Gastrocnemius medialis (tissue), 4 donors: ENCODE results near the gene GLYR1. TPM values are rescaled to one million over a fixed set of nuclear protein-coding genes. Genes with fewer than 3 reads are reported as not detected.
A peak's percentile ranks its signal among the peaks of the same experiment; 100 is the strongest.

Source experiments
- ATAC-seq, 2 donors: fragments of 150-250 bp; one replicate each; pipeline ENCODE4 v1.9.1; 2016
- DNase-seq, 2 donors: peaks; one replicate each; pipeline ENCODE4 v3.0.0-alpha.2; 2019
- H3K27ac ChIP-seq, 4 donors: fragments of 200-600 bp; sonication (generic); 1 replicate in 1 of 4; 2 replicates in 3 of 4; pipeline ENCODE4 v1.5.1; 2016 to 2018; ENCODE audit warnings: mild to moderate bottlenecking in 2 of 4, moderate library complexity in 1 of 4
- H3K27me3 ChIP-seq, 3 donors: fragments of 200-600 bp; sonication (generic) in 2 of 3; 1 replicate in 1 of 3; 2 replicates in 2 of 3; pipeline versions ENCODE4 v1.5.1 to v1.6.0; 2016 to 2019; ENCODE audit warnings: mild to moderate bottlenecking in 1 of 3, moderate library complexity in 1 of 3
- H3K36me3 ChIP-seq, 2 donors: fragments of 200-600 bp; sonication (generic) in 1 of 2; one replicate each; pipeline ENCODE4 v1.5.1; 2017 to 2018
- H3K4me1 ChIP-seq, 2 donors: fragments of 200-600 bp; sonication (generic) in 1 of 2; one replicate each; pipeline ENCODE4 v1.5.1; 2016 to 2017; ENCODE audit warnings: mild to moderate bottlenecking in 2 of 2
- H3K4me3 ChIP-seq, 4 donors: fragments of 200-600 bp; sonication (generic) in 3 of 4; 1 replicate in 1 of 4; 2 replicates in 3 of 4; pipeline ENCODE4 v1.5.1; 2016 to 2019; ENCODE audit warnings: mild to moderate bottlenecking in 2 of 4
- H3K9me3 ChIP-seq, 3 donors: fragments of 200-600 bp; sonication (generic) in 2 of 3; 1 replicate in 1 of 3; 2 replicates in 2 of 3; pipeline ENCODE4 v1.5.1; 2016 to 2019
- CTCF ChIP-seq, 5 experiments: fragments of 450-650 bp in 3 of 5; fragments of 200-600 bp in 2 of 5; sonication (generic) in 2 of 5; IDR thresholded peaks in 4 of 5; conservative IDR thresholded peaks in 1 of 5; 1 replicate in 4 of 5; 2 replicates in 1 of 5; pipeline ENCODE4 v1.5.1; 2016 to 2019; ENCODE audit warnings: antibody characterized with exemption in 5 of 5, mild to moderate bottlenecking in 3 of 5, moderate library complexity in 3 of 5
- POLR2A ChIP-seq, 2 donors: fragments of 450-650 bp; IDR thresholded peaks; one replicate each; pipeline ENCODE4 v1.6.1; 2017; ENCODE audit warnings: antibody characterized with exemption in 2 of 2, mild to moderate bottlenecking in 2 of 2, moderate library complexity in 2 of 2
- in situ Hi-C, 4 donors: fragments of 200-750 bp; cut with MboI; loops; one replicate each; pipeline versions ENCODE4 v1.15.0 to v1.8.0; 2017; ENCODE audit warnings: low sequenced_read_pairs in 4 of 4
- intact Hi-C: fragments of 100-400 bp; cut with DNase I; formaldehyde crosslinking; loops from one replicate; pipeline ENCODE4 v1.15.1; 2023; ENCODE audit warnings: low total_unique reads
- total RNA-seq, 4 donors: library from RNA; depleted of rRNA; stranded (reverse); fragments of >200 nt; gene quantifications; one replicate each; pipeline versions ENCODE4 v1.1.0 to v1.2.3, GENCODE V29; 2016

The GLYR1 gene
- total RNA-seq, 4 donors from 2014 or later: 39.4 to 56.7 (median 53.0) TPM

- H3K27ac ChIP-seq: no peak overlapping the region
- no peaks in the 10 kb centered on the region for H3K9me3 ChIP-seq
- intact Hi-C loops (no loop called here), in situ Hi-C loops (no loop called here)
- peaks cover 0 to 11% of the 10 kb centered on the region in 2 donors for H3K4me1 ChIP-seq
- ATAC-seq (no peak), DNase-seq (no peak)
- TF ChIP-seq POLR2A (IDR thresholded peaks at IDR 0.05) (no peak), CTCF (IDR thresholded peaks at IDR 0.05 in 4 of 5, conservative IDR thresholded peaks at IDR 0.05 in 1 of 5) (no peak)
- no peaks in the 10 kb centered on the region for H3K27me3 ChIP-seq
- peaks cover 0 to 73% of the 10 kb centered on the region in 2 donors for H3K36me3 ChIP-seq
- no peak overlapping the region for H3K4me3 ChIP-seq
Observed at GRCh38 chr16:4884972-4885874, 38.1 kb upstream of the GLYR1 start.

- TF ChIP-seq CTCF (IDR thresholded peaks at IDR 0.05 in 4 of 5, conservative IDR thresholded peaks at IDR 0.05 in 1 of 5): no peak
- no peak for TF ChIP-seq POLR2A (IDR thresholded peaks at IDR 0.05)
- DNase-seq: no peak
- Histone ChIP-seq H3K9me3 (no peaks in the 10 kb centered on the region), H3K27me3 (no peaks in the 10 kb centered on the region), H3K4me3 (no peak overlapping the region), H3K27ac (no peak overlapping the region), H3K4me1 (peaks cover 0 to 11% of the 10 kb centered on the region in 2 donors), H3K36me3 (peaks cover 0 to 82% of the 10 kb centered on the region in 2 donors)
- intact Hi-C loops: no loop called here
- ATAC-seq: no peak
- in situ Hi-C loops: no loop called here
Observed at GRCh38 chr16:4884209-4884608, 37.1 kb upstream of the GLYR1 start.

GRCh38 chr16:4883501-4883900 is 36.4 kb upstream of the GLYR1 start:
- DNase-seq (no peak), ATAC-seq (no peak)
- Histone ChIP-seq H3K36me3 (peaks cover 0 to 87% of the 10 kb centered on the region in 2 donors), H3K27ac (no peak overlapping the region), H3K9me3 (no peaks in the 10 kb centered on the region), H3K27me3 (no peaks in the 10 kb centered on the region), H3K4me1 (peaks cover 0 to 11% of the 10 kb centered on the region in 2 donors), H3K4me3 (no peak overlapping the region)
- intact Hi-C loops: no loop called here
- in situ Hi-C loops: no loop called here
- TF ChIP-seq CTCF (IDR thresholded peaks at IDR 0.05 in 4 of 5, conservative IDR thresholded peaks at IDR 0.05 in 1 of 5) (no peak), POLR2A (IDR thresholded peaks at IDR 0.05) (no peak)

- Histone ChIP-seq H3K36me3 (peaks cover 3 to 87% of the 10 kb centered on the region in 2 donors), H3K4me3 (no peak overlapping the region), H3K9me3 (no peaks in the 10 kb centered on the region), H3K4me1 (peaks cover 0 to 11% of the 10 kb centered on the region in 2 donors), H3K27me3 (no peaks in the 10 kb centered on the region), H3K27ac (peak overlapping the region in 2 of 4 donors; percentile 15 to 41)
- no peak for TF ChIP-seq CTCF (IDR thresholded peaks at IDR 0.05 in 4 of 5, conservative IDR thresholded peaks at IDR 0.05 in 1 of 5)
- TF ChIP-seq POLR2A (IDR thresholded peaks at IDR 0.05): no peak
- intact Hi-C loops: no loop called here
- DNase-seq (peak; percentile 42 to 61), ATAC-seq (peak; percentile 63 to 79)
- in situ Hi-C loops: no loop called here
Observed at GRCh38 chr16:4882633-4883285, 35.7 kb upstream of the GLYR1 start.
